Spleen (tissue), 11 donors: Measurements from ENCODE around the gene PERM1. TPM values are rescaled to one million over a fixed set of nuclear protein-coding genes. Genes with fewer than 3 reads are reported as not detected.

ENCODE experiments used
- DNase-seq: peaks from one replicate; pipeline ENCODE4 v3.0.0-alpha.2; 2020
- H3K27ac ChIP-seq, 8 donors: fragments of 200-600 bp; sonication (generic) in 7 of 8; 1 replicate in 4 of 8; 2 replicates in 4 of 8; pipeline versions ENCODE4 v1.5.0 to v1.8.0; 2016 to 2021; ENCODE audit warnings: inconsistent platforms in 4 of 8, mild to moderate bottlenecking in 4 of 8, moderate library complexity in 1 of 8
- H3K27me3 ChIP-seq, 7 donors: fragments of 200-600 bp; sonication (generic) in 6 of 7; replicated peaks in 1 of 7; 1 replicate in 4 of 7; 2 replicates in 3 of 7; pipeline versions ENCODE4 v1.5.0 to v1.8.0; 2016 to 2021; ENCODE audit warnings: inconsistent platforms in 3 of 7, mild to moderate bottlenecking in 1 of 7
- H3K36me3 ChIP-seq, 6 donors: fragments of 200-600 bp; sonication (generic) in 5 of 6; 1 replicate in 4 of 6; 2 replicates in 2 of 6; pipeline versions ENCODE4 v1.5.0 to v1.8.0; 2016 to 2021; ENCODE audit warnings: inconsistent platforms in 2 of 6
- H3K4me1 ChIP-seq, 6 donors: fragments of 200-600 bp; sonication (generic) in 5 of 6; 1 replicate in 3 of 6; 2 replicates in 3 of 6; pipeline versions ENCODE4 v1.5.0 to v1.8.0; 2016 to 2021; ENCODE audit warnings: inconsistent platforms in 3 of 6
- H3K4me3 ChIP-seq, 8 donors: fragments of 200-600 bp; sonication (generic) in 7 of 8; 1 replicate in 4 of 8; 2 replicates in 4 of 8; pipeline versions ENCODE4 v1.5.0 to v1.8.0; 2016 to 2021; ENCODE audit warnings: inconsistent platforms in 4 of 8, mild to moderate bottlenecking in 4 of 8, moderate library complexity in 2 of 8
- H3K9me3 ChIP-seq, 8 donors: fragments of 200-600 bp; sonication (generic) in 7 of 8; 1 replicate in 4 of 8; 2 replicates in 4 of 8; pipeline versions ENCODE4 v1.5.0 to v1.8.0; 2016 to 2021; ENCODE audit warnings: inconsistent platforms in 4 of 8
- CTCF ChIP-seq, 11 experiments: fragments of 200-600 bp in 7 of 11; fragments of 450-650 bp in 4 of 11; sonication (generic) in 4 of 11; IDR thresholded peaks in 8 of 11; conservative IDR thresholded peaks in 3 of 11; 1 replicate in 7 of 11; 2 replicates in 4 of 11; pipeline versions ENCODE4 v1.4.0 to v1.8.0; 2016 to 2021; ENCODE audit warnings: antibody characterized with exemption in 11 of 11, inconsistent platforms in 4 of 11, mild to moderate bottlenecking in 1 of 11
- POLR2A ChIP-seq, 3 donors: fragments of 450-650 bp; IDR thresholded peaks; one replicate each; pipeline ENCODE4 v1.5.1; 2017; ENCODE audit warnings: antibody characterized with exemption in 3 of 3, mild to moderate bottlenecking in 1 of 3
- POLR2AphosphoS5 ChIP-seq, 3 donors: sonication (generic); formaldehyde crosslinking; IDR thresholded peaks; one replicate each; pipeline ENCODE4 v1.5.1; 2017; ENCODE audit warnings: antibody characterized with exemption in 3 of 3
- WGBS, 5 donors: extraction: QIAGEN DNeasy Blood & Tissue Kit in 3 of 5; methylation state at CpG; one replicate each; pipeline versions ENCODE4 v1.1.5 to v1.1.7; 2013 to 2018; 5-methylcytosine and 5-hydroxymethylcytosine counted together
- intact Hi-C: fragments of 100-400 bp; cut with DNase I; formaldehyde crosslinking; loops from one replicate; pipeline ENCODE4 v1.15.0; 2023; ENCODE audit warnings: low total_unique reads
- polyA plus RNA-seq, 3 donors: library from polyadenylated mRNA; stranded (reverse); fragments of 200-250 nt; gene quantifications; one replicate each; pipeline ENCODE4 v1.2.1, GENCODE V29; 2013
- total RNA-seq, 7 donors: library from RNA; depleted of rRNA in 3 of 7; stranded (reverse); fragments of >200 nt in 3 of 7; fragmentation: NEBNext Ultra II Directional in 4 of 7; extraction: Animal tissue kit (Norgen Biotek cat#: 25700) in 4 of 7; gene quantifications; one replicate each; pipeline versions ENCODE4 v1.1.0 to v1.2.1, GENCODE V29; 2016 to 2021
- donor health status: healthy with polysubstance abuse.
- donor health status: DM: no; HTN: no; CAD: no; lungs with moderate emphysema.
- donor health status: DM: no; HTN: no; CAD: no.
- donor health status: Bipolar disorder and iron deficiency.
- donor health status: healthy.
- donor health status: DM: no; HTN: no; CAD: no.
- donor health status: DM: yes; HTN: yes; CAD: no.

Gene PERM1
- total and polyA plus RNA-seq, 10 donors: 0.20 to 0.85 (median 0.50) TPM; not detected in 4

- H3K36me3 ChIP-seq: no peaks in the 10 kb centered on the region
- TF ChIP-seq CTCF (IDR thresholded peaks at IDR 0.05 in 8 of 11, conservative IDR thresholded peaks at IDR 0.05 in 3 of 11): no peak
- no peak for TF ChIP-seq POLR2AphosphoS5 (IDR thresholded peaks at IDR 0.05)
- TF ChIP-seq POLR2A (IDR thresholded peaks at IDR 0.05): no peak
- no peak overlapping the region for H3K27ac ChIP-seq
- H3K4me1 ChIP-seq: peaks cover 0 to 43% (median 21%) of the 10 kb centered on the region in 6 donors
- WGBS, 5 donors: 30 to 52% (median 44%) methylated on average over 15 of the region's 15 CpGs
- H3K9me3 ChIP-seq: no peaks in the 10 kb centered on the region
- no peak for DNase-seq
- peaks cover 0 to 92% (median 35%) of the 10 kb centered on the region in 7 donors for H3K27me3 ChIP-seq
- H3K4me3 ChIP-seq: no peak overlapping the region
- intact Hi-C loops: no loop called here
These were observed 50.3 kb downstream of the PERM1 start for GRCh38 chr1:931380-932172.

- H3K9me3 ChIP-seq: no peaks in the 10 kb centered on the region
- intact Hi-C loops: no loop called here
- H3K27me3 ChIP-seq: peaks cover 0 to 92% (median 36%) of the 10 kb centered on the region in 7 donors
- 63 to 96% (median 74%) methylated on average over 4 to 18 of the region's 18 CpGs for WGBS, 5 donors
- no peak overlapping the region for H3K27ac ChIP-seq
- peaks cover 0 to 48% (median 25%) of the 10 kb centered on the region in 6 donors for H3K4me1 ChIP-seq
- no peaks in the 10 kb centered on the region for H3K36me3 ChIP-seq
- no peak overlapping the region for H3K4me3 ChIP-seq
- no peak for TF ChIP-seq POLR2A (IDR thresholded peaks at IDR 0.05)
- no peak for TF ChIP-seq POLR2AphosphoS5 (IDR thresholded peaks at IDR 0.05)
- no peak for TF ChIP-seq CTCF (IDR thresholded peaks at IDR 0.05 in 8 of 11, conservative IDR thresholded peaks at IDR 0.05 in 3 of 11)
- DNase-seq: no peak
These were observed 51.2 kb downstream of the PERM1 start for GRCh38 chr1:930633-931138.

- no peak for DNase-seq
- intact Hi-C loops: no loop called here
- Histone ChIP-seq H3K9me3 (no peaks in the 10 kb centered on the region), H3K4me1 (peaks cover 0 to 47% (median 26%) of the 10 kb centered on the region in 6 donors), H3K27me3 (peaks cover 0 to 92% (median 35%) of the 10 kb centered on the region in 7 donors), H3K4me3 (no peak overlapping the region), H3K36me3 (no peaks in the 10 kb centered on the region), H3K27ac (no peak overlapping the region)
- TF ChIP-seq CTCF (IDR thresholded peaks at IDR 0.05 in 8 of 11, conservative IDR thresholded peaks at IDR 0.05 in 3 of 11): no peak
- 85 to 91% (median 89%) methylated on average over 36 to 40 of the region's 40 CpGs for WGBS, 5 donors
These were observed 51.9 kb downstream of the PERM1 start for GRCh38 chr1:929712-930632.
